Neural cell (in vitro differentiated cells): ENCODE results near the gene MED14. TPM values are rescaled to one million over a fixed set of nuclear protein-coding genes. Genes with fewer than 3 reads are reported as not detected.

Experiments used
- H2AFZ ChIP-seq: fragments of 200-600, 300-800 bp; sonication (generic), shearing (Covaris generic); 2 replicates; pipeline ENCODE4 v1.6.0; 2014; ENCODE audit warnings: low read depth, mild to moderate bottlenecking, antibody characterized with exemption, low read length, moderate library complexity
- H3F3A ChIP-seq: fragments of 200-600 bp; shearing (Covaris generic); 2 replicates; pipeline ENCODE4 v1.6.1; 2016; ENCODE audit warnings: mild to moderate bottlenecking, moderate library complexity, mixed read lengths, antibody characterized with exemption, low read length; ENCODE audit not compliant: insufficient read depth, poor library complexity, severe bottlenecking
- H3K27ac ChIP-seq: fragments of 200-600, 300-800 bp; sonication (generic), shearing (Covaris generic); 2 replicates; pipeline ENCODE4 v1.5.1; 2014; ENCODE audit warnings: mild to moderate bottlenecking, low read length, moderate library complexity
- H3K27me3 ChIP-seq: fragments of 300-800, 200-600 bp; sonication (generic), shearing (Covaris generic); 2 replicates; pipeline ENCODE4 v1.6.0; 2014; ENCODE audit warnings: mild to moderate bottlenecking, low read depth, low read length, moderate library complexity; ENCODE audit not compliant: insufficient read depth
- H3K36me3 ChIP-seq: fragments of 300-800, 200-600 bp; sonication (generic), shearing (Covaris generic); 2 replicates; pipeline ENCODE4 v1.5.1; 2014; ENCODE audit warnings: mild to moderate bottlenecking, antibody characterized with exemption, low read length, moderate library complexity; ENCODE audit not compliant: insufficient read depth
- H3K4me2 ChIP-seq: fragments of 300-800, 200-600 bp; sonication (generic), shearing (Covaris generic); 2 replicates; pipeline ENCODE4 v1.6.0; 2014; ENCODE audit warnings: mild to moderate bottlenecking, low read length
- H3K4me3 ChIP-seq: fragments of 300-800, 200-600 bp; sonication (generic), shearing (Covaris generic); 2 replicates; pipeline ENCODE4 v1.5.1; 2014; ENCODE audit warnings: mild to moderate bottlenecking, low read length, moderate library complexity
- H3K79me2 ChIP-seq: fragments of 200-600 bp; shearing (Covaris generic); replicated peaks from 2 replicates; pipeline ENCODE4 v1.6.0; 2014; ENCODE audit warnings: mild to moderate bottlenecking, low read length, moderate library complexity; ENCODE audit not compliant: insufficient read depth
- H3K9ac ChIP-seq: fragments of 300-800, 200-600 bp; sonication (generic), shearing (Covaris generic); 2 replicates; pipeline ENCODE4 v1.6.1; 2016; ENCODE audit warnings: mild to moderate bottlenecking, low read length, mixed read lengths
- H3K9me2 ChIP-seq: fragments of 200-600 bp; shearing (Covaris generic); 2 replicates; pipeline ENCODE4 v1.6.1; 2016; ENCODE audit warnings: mild to moderate bottlenecking, low read length, mixed read lengths; ENCODE audit not compliant: insufficient read depth
- H3K9me3 ChIP-seq: fragments of 200-600, 300-800 bp; sonication (generic), shearing (Covaris generic); 2 replicates; pipeline ENCODE4 v1.6.1; 2016; ENCODE audit warnings: mild to moderate bottlenecking, mixed run types, low read length, moderate library complexity, mixed read lengths
- H4K20me1 ChIP-seq: fragments of 200-600 bp; shearing (Covaris generic); 2 replicates; pipeline ENCODE4 v1.6.1; 2016; ENCODE audit warnings: mild to moderate bottlenecking, mixed run types; ENCODE audit not compliant: insufficient read depth
- CTCF ChIP-seq: fragments of 450-650 bp; IDR thresholded peaks from 2 replicates; pipeline ENCODE4 v1.5.1; 2014; ENCODE audit warnings: antibody characterized with exemption, mild to moderate bottlenecking, moderate library complexity; ENCODE audit not compliant: poor library complexity, severe bottlenecking
- EP300 ChIP-seq: fragments of 450-650 bp; conservative IDR thresholded peaks from 2 replicates; pipeline ENCODE4 v1.6.1; 2014; ENCODE audit warnings: antibody characterized with exemption, mild to moderate bottlenecking, moderate library complexity; ENCODE audit not compliant: poor library complexity, severe bottlenecking
- EZH2 ChIP-seq: fragments of 200-600, 300-800 bp; shearing (Covaris generic), sonication (generic); IDR thresholded peaks from 2 replicates; pipeline ENCODE4 v1.6.1; 2014; ENCODE audit warnings: antibody characterized with exemption, low read length, borderline replicate concordance, mild to moderate bottlenecking; ENCODE audit not compliant: insufficient read depth, poor library complexity, severe bottlenecking
- MXI1 ChIP-seq: fragments of 450-650 bp; conservative IDR thresholded peaks from 2 replicates; pipeline ENCODE4 v1.6.1; 2014; ENCODE audit warnings: antibody characterized with exemption, mild to moderate bottlenecking; ENCODE audit not compliant: poor library complexity, severe bottlenecking
- POLR2AphosphoS5 ChIP-seq: IDR thresholded peaks from 2 replicates; pipeline ENCODE4 v1.6.1; 2012
- RAD21 ChIP-seq: fragments of 450-650 bp; conservative IDR thresholded peaks from 2 replicates; pipeline ENCODE4 v1.6.1; 2014; ENCODE audit warnings: antibody characterized with exemption, mild to moderate bottlenecking, moderate library complexity
- REST ChIP-seq: IDR thresholded peaks from 2 replicates; pipeline ENCODE4 v1.6.1; 2012; ENCODE audit warnings: borderline replicate concordance
- SMC3 ChIP-seq: fragments of 450-650 bp; conservative IDR thresholded peaks from 2 replicates; pipeline ENCODE4 v1.6.1; 2014; ENCODE audit warnings: antibody characterized with exemption, mild to moderate bottlenecking, moderate library complexity; ENCODE audit not compliant: poor library complexity
- TAF1 ChIP-seq: IDR thresholded peaks from 2 replicates; pipeline ENCODE4 v1.6.1; 2012; ENCODE audit warnings: low read depth
- polyA plus RNA-seq: library from polyadenylated mRNA; depleted of rRNA; stranded (reverse); fragments of >200 nt; gene quantifications from 2 replicates; pipeline ENCODE4 v1.2.3, GENCODE V29; 2014

Gene MED14
- polyA plus RNA-seq, 1 donor from 2014 or later = 22.4 TPM

- Histone ChIP-seq H3K4me3 (no peak overlapping the region), H3K79me2 (no peaks in the 10 kb centered on the region), H3K9me3 (no peaks in the 10 kb centered on the region), H4K20me1 (no peaks in the 10 kb centered on the region), H3K36me3 (no peaks in the 10 kb centered on the region), H3K9me2 (no peaks in the 10 kb centered on the region), H3K9ac (no peak overlapping the region), H3K27ac (no peak overlapping the region), H3K27me3 (no peaks in the 10 kb centered on the region), H2AFZ (no peak overlapping the region), H3F3A (no peaks in the 10 kb centered on the region), H3K4me2 (no peak overlapping the region)
- no peak for TF ChIP-seq SMC3
- TF ChIP-seq TAF1 = no peak
- TF ChIP-seq RAD21 = no peak
- TF ChIP-seq EZH2 = no peak
- no peak for TF ChIP-seq REST
- no peak for TF ChIP-seq CTCF
- TF ChIP-seq MXI1 = no peak
- TF ChIP-seq POLR2AphosphoS5 = no peak
Measured at GRCh38 chrX:40625294-40625693, 110.0 kb downstream of the MED14 start.

GRCh38 chrX:40623665-40624064 is 111.7 kb downstream of the MED14 start:
- Histone ChIP-seq H3K36me3 (no peaks in the 10 kb centered on the region), H3K27me3 (no peaks in the 10 kb centered on the region), H3K79me2 (no peaks in the 10 kb centered on the region), H3K4me2 (no peak overlapping the region), H3K9ac (no peak overlapping the region), H3F3A (no peaks in the 10 kb centered on the region), H3K9me3 (no peaks in the 10 kb centered on the region), H3K27ac (no peak overlapping the region), H4K20me1 (no peaks in the 10 kb centered on the region), H3K9me2 (no peaks in the 10 kb centered on the region), H2AFZ (no peak overlapping the region), H3K4me3 (no peak overlapping the region)
- TF ChIP-seq CTCF = no peak
- TF ChIP-seq POLR2AphosphoS5 = no peak
- no peak for TF ChIP-seq EP300
- TF ChIP-seq EZH2 = no peak
- TF ChIP-seq RAD21 = no peak
- no peak for TF ChIP-seq REST
- no peak for TF ChIP-seq TAF1
